Measurements from ENCODE around the gene LRRC15. TPM values are rescaled to one million over a fixed set of nuclear protein-coding genes. Genes with fewer than 3 reads are reported as not detected.

Gene LRRC15
- total and polyA plus RNA-seq, 2 donors from 2014 or later = 0.09 to 0.63 TPM

- Histone ChIP-seq H3K9me3 (ENCODE audit: control insufficient read depth in 2 of 3, insufficient read depth in 1 of 3, low read length in 3 of 3) (no peaks in the 10 kb centered on the region), H3K4me1 (ENCODE audit: control insufficient read depth in 2 of 3, insufficient read depth in 2 of 3, low read depth in 1 of 3, low read length in 3 of 3) (peaks cover 5 to 20% (median 18%) of the 10 kb centered on the region in 3 donors), H3K27me3 (ENCODE audit: control insufficient read depth, insufficient read depth, low read length) (no peaks in the 10 kb centered on the region), H3K4me3 (ENCODE audit: low read length in 3 of 3) (peak overlapping the region in 2 of 3 donors; percentile 7 to 12), H3K9ac (ENCODE audit: low read length in 3 of 3) (no peak overlapping the region), H3K27ac (ENCODE audit: low read depth in 2 of 2, low read length in 2 of 2) (no peak overlapping the region), H3K36me3 (ENCODE audit: control insufficient read depth in 2 of 3, insufficient read depth in 3 of 3, low read length in 3 of 3) (no peaks in the 10 kb centered on the region)
- DNase-seq (peak; percentile 76 to 94 (median 90)), FAIRE-seq (no peak)
- intact Hi-C loops (cut with DNase I) = loop anchor here (10.0 kb wide), 2 partner anchors 528 to 648 kb away; no protein-coding TSS in a partner anchor
- no peak for TF ChIP-seq CTCF (IDR thresholded peaks at IDR 0.05; ENCODE audit: borderline replicate concordance, extremely low read depth, insufficient read depth)
These were observed 56.7 kb downstream of the LRRC15 start for GRCh38 chr3:194312743-194313281.

- TF ChIP-seq CTCF (IDR thresholded peaks at IDR 0.05; ENCODE audit: borderline replicate concordance, extremely low read depth, insufficient read depth) = no peak
- no peak for FAIRE-seq
- intact Hi-C loops (cut with DNase I) = loop anchor here (10.0 kb wide), 2 partner anchors 527 to 647 kb away; no protein-coding TSS in a partner anchor
- no peaks in the 10 kb centered on the region for H3K27me3 ChIP-seq (ENCODE audit: control insufficient read depth, insufficient read depth, low read length)
- DNase-seq = no peak
- H3K27ac ChIP-seq (ENCODE audit: low read depth in 2 of 2, low read length in 2 of 2) = no peak overlapping the region
- peak overlapping the region in 2 of 3 donors; percentile 7 to 12 for H3K4me3 ChIP-seq (ENCODE audit: low read length in 3 of 3)
- H3K9ac ChIP-seq (ENCODE audit: low read length in 3 of 3) = no peak overlapping the region
- peaks cover 5 to 24% (median 22%) of the 10 kb centered on the region in 3 donors for H3K4me1 ChIP-seq (ENCODE audit: control insufficient read depth in 2 of 3, insufficient read depth in 2 of 3, low read depth in 1 of 3, low read length in 3 of 3)
- H3K36me3 ChIP-seq (ENCODE audit: control insufficient read depth in 2 of 3, insufficient read depth in 3 of 3, low read length in 3 of 3) = no peaks in the 10 kb centered on the region
- no peaks in the 10 kb centered on the region for H3K9me3 ChIP-seq (ENCODE audit: control insufficient read depth in 2 of 3, insufficient read depth in 1 of 3, low read length in 3 of 3)
These were observed 57.3 kb downstream of the LRRC15 start for GRCh38 chr3:194312186-194312742.

- Histone ChIP-seq H3K36me3 (ENCODE audit: control insufficient read depth in 2 of 3, insufficient read depth in 3 of 3, low read length in 3 of 3) (no peaks in the 10 kb centered on the region), H3K4me1 (ENCODE audit: control insufficient read depth in 2 of 3, insufficient read depth in 2 of 3, low read depth in 1 of 3, low read length in 3 of 3) (peaks cover 5 to 24% (median 24%) of the 10 kb centered on the region in 3 donors), H3K9me3 (ENCODE audit: control insufficient read depth in 2 of 3, insufficient read depth in 1 of 3, low read length in 3 of 3) (no peaks in the 10 kb centered on the region), H3K4me3 (ENCODE audit: low read length in 3 of 3) (no peak overlapping the region), H3K27me3 (ENCODE audit: control insufficient read depth, insufficient read depth, low read length) (no peaks in the 10 kb centered on the region), H3K27ac (ENCODE audit: low read depth in 2 of 2, low read length in 2 of 2) (no peak overlapping the region), H3K9ac (ENCODE audit: low read length in 3 of 3) (no peak overlapping the region)
- FAIRE-seq (no peak), DNase-seq (no peak)
- TF ChIP-seq CTCF (IDR thresholded peaks at IDR 0.05; ENCODE audit: borderline replicate concordance, extremely low read depth, insufficient read depth) = no peak
- intact Hi-C loops (cut with DNase I) = loop anchor here (10.0 kb wide), 2 partner anchors 526 to 646 kb away; no protein-coding TSS in a partner anchor
These were observed 58.5 kb downstream of the LRRC15 start for GRCh38 chr3:194311000-194311399.
